ENCODE results near the gene CEACAM18. TPM values are rescaled to one million over a fixed set of nuclear protein-coding genes. Genes with fewer than 3 reads are reported as not detected.
"Not testable (repeated sequence)": the region's sequence is repeated elsewhere in the genome, so short reads cannot be mapped to it uniquely, and the experiment has no call there.

Gene CEACAM18
- total RNA-seq, 2 donors from 2014 or later: not detected

DNA sequence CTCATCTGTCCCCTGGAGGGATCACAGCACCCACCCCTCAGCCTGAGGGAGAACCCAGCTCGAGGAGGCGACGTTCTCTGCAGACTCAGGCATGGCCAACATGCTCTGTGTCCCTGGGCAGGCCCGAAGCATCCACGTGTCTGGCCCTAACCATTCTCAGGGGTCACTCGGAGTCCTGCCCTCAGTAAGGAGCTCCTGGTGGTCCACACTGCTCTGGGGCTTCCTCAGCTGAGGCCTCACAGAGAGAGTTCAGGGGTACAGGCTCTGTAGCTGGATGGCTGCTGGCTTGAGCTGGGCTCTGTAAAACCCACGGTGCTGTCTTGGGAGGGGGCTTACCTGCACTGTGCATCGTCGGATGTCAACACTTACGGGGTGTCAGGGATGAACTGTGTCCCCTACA, 15.7 kb upstream of the CEACAM18 start:
- TF ChIP-seq, protein P1, sequence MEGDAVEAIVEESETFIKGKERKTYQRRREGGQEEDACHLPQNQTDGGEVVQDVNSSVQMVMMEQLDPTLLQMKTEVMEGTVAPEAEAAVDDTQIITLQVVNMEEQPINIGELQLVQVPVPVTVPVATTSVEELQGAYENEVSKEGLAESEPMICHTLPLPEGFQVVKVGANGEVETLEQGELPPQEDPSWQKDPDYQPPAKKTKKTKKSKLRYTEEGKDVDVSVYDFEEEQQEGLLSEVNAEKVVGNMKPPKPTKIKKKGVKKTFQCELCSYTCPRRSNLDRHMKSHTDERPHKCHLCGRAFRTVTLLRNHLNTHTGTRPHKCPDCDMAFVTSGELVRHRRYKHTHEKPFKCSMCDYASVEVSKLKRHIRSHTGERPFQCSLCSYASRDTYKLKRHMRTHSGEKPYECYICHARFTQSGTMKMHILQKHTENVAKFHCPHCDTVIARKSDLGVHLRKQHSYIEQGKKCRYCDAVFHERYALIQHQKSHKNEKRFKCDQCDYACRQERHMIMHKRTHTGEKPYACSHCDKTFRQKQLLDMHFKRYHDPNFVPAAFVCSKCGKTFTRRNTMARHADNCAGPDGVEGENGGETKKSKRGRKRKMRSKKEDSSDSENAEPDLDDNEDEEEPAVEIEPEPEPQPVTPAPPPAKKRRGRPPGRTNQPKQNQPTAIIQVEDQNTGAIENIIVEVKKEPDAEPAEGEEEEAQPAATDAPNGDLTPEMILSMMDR (IDR thresholded peaks at IDR 0.05): no peak
- Histone ChIP-seq H3K4me3 (no peak overlapping the region), H3K36me3 (no peaks in the 10 kb centered on the region), H3K27ac (no peak overlapping the region), H3K9me3 (no peaks in the 10 kb centered on the region), H3K4me1 (ENCODE audit: control insufficient read depth in 1 of 2, low read depth in 2 of 2) (no peaks in the 10 kb centered on the region), H3K27me3 (replicated peaks; ENCODE audit: insufficient read depth) (no peaks in the 10 kb centered on the region)
- ATAC-seq (ENCODE audit: insufficient number of reproducible peaks, low FRiP score, low read depth): no peak
- no peak for DNase-seq (ENCODE audit: low spot score)

DNA sequence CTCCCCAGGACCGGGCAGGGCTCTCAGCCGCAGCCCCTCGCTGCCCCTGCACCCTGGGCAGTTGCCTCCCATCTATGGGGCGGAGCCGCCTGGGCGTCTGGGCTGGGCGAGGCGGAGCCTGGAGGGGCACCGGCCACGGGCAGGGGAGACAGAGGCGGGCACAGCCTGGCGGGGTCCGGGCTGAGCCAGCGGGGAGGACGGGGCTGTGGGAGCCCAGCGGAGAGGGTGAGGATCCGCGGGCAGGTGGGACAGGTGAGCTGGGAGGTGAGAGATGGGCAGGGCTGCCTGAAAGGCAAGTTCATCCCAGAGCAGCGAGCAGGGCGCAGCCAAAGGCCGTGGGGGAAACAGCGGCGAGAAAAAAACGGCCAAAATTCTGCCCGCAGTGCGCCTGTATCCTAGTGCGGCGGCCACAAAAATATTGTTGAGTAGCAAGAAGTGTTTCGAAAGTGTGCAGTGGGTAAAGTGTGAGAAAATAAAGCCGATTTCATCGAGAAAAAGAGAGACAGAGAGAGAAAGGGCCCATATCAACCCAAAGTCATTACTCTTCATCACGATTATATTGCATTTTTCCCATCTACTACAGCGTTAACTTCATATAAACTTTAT, 14.3 kb upstream of the CEACAM18 start:
- H3K9me3 ChIP-seq; H3K36me3 ChIP-seq; H3K27me3 ChIP-seq (replicated peaks; ENCODE audit: insufficient read depth); H3K4me1 ChIP-seq (ENCODE audit: control insufficient read depth in 1 of 2, low read depth in 2 of 2); ATAC-seq (ENCODE audit: insufficient number of reproducible peaks, low FRiP score, low read depth); DNase-seq (ENCODE audit: low spot score); H3K4me3 ChIP-seq; H3K27ac ChIP-seq: not testable (repeated sequence)

DNA sequence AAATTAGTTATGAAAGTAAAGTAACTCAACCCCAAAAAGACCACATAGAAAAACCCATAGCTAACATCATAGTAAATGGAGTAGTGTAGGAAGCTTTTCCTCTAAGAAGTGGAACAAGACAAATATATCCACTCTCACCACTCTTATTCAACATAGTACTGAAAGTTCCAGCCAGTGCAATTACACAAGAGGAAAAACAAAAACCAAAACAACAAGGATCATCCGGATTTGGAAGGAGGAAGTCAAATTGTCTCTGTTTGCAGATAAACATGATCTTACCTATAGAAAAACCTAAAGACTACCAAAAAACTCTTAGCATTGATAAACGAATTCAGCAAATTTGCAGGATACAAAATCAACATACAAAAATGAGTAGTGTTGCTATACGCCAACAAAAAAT, 11.6 kb upstream of the CEACAM18 start:
- no peaks in the 10 kb centered on the region for H3K36me3 ChIP-seq
- H3K27me3 ChIP-seq (replicated peaks; ENCODE audit: insufficient read depth): no peaks in the 10 kb centered on the region
- H3K9me3 ChIP-seq: no peaks in the 10 kb centered on the region
- H3K4me1 ChIP-seq (ENCODE audit: control insufficient read depth in 1 of 2, low read depth in 2 of 2): no peaks in the 10 kb centered on the region
- H3K4me3 ChIP-seq: no peak overlapping the region
- TF ChIP-seq, protein P1 (IDR thresholded peaks at IDR 0.05): no peak
- DNase-seq (ENCODE audit: low spot score) (no peak), ATAC-seq (ENCODE audit: insufficient number of reproducible peaks, low FRiP score, low read depth) (no peak)
- no peak overlapping the region for H3K27ac ChIP-seq

DNA sequence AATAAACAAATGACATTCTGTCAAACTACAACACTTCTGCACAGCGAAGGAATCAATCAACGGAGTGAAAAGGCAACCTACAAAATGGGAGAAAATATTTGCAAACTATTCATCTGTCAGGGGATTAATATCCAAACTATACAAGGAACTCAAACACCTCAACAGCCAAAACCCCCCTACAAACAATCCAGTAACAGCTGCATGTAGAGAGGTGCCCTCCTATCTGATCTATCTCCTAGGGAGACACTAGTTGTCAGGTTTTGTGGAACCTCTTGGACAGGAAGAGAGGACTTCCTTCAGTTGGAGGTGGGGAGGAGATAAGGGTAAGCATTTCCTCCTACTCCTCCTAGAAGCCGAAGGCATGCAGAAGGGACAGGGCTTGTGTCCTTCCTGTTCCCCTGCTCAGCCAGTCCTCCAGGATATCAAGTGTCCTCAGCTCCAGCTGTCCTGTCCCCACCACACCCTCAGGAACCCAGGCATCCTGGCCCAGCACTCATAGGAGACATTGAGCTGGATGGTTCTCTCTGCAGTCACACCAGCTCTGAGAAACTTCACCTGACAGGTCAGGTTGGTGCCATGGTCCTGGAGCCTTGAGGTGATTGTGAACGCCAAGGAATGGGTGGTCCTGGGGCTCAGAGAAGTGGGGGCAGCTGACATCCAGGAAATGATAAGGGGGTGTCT, 10.3 kb upstream of the CEACAM18 start:
- Histone ChIP-seq H3K9me3 (no peaks in the 10 kb centered on the region), H3K4me1 (ENCODE audit: control insufficient read depth in 1 of 2, low read depth in 2 of 2) (no peaks in the 10 kb centered on the region), H3K27me3 (replicated peaks; ENCODE audit: insufficient read depth) (no peaks in the 10 kb centered on the region), H3K4me3 (no peak overlapping the region), H3K27ac (no peak overlapping the region), H3K36me3 (no peaks in the 10 kb centered on the region)
- TF ChIP-seq, protein P1 (IDR thresholded peaks at IDR 0.05): no peak
- no peak for ATAC-seq (ENCODE audit: insufficient number of reproducible peaks, low FRiP score, low read depth)
- no peak for DNase-seq (ENCODE audit: low spot score)

DNA sequence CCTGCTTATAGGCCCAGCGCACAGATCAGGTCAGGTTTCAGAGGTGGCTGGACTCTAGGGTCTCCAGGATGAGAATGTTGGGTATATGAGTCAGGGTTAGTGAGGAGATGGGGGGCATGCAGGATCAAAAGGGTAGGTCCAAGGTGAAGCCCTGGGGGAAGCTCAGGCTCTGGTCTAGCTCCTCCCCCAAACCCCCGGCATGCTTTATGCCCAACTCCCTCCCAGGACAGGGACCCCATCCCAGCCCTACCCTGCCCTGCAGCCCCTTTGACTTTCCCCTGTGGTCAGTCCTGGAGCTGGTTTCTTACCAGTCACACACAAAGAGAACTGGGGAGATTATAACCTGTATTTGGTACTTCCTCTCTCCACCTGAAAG, 9.8 kb upstream of the CEACAM18 start:
- H3K36me3 ChIP-seq: no peaks in the 10 kb centered on the region
- no peak for ATAC-seq (ENCODE audit: insufficient number of reproducible peaks, low FRiP score, low read depth)
- H3K27ac ChIP-seq: no peak overlapping the region
- no peaks in the 10 kb centered on the region for H3K27me3 ChIP-seq (replicated peaks; ENCODE audit: insufficient read depth)
- TF ChIP-seq, protein P1 (IDR thresholded peaks at IDR 0.05): no peak
- no peaks in the 10 kb centered on the region for H3K9me3 ChIP-seq
- no peak for DNase-seq (ENCODE audit: low spot score)
- H3K4me1 ChIP-seq (ENCODE audit: control insufficient read depth in 1 of 2, low read depth in 2 of 2): no peaks in the 10 kb centered on the region
- H3K4me3 ChIP-seq: no peak overlapping the region

Data from thoracic aorta (tissue), 2 donors.